GM12872 (cell line): ENCODE measurements around the gene MYT1.

ENCODE experiments used
- TF ChIP-seq, protein P1 (sequence below): IDR thresholded peaks from 3 replicates; pipeline ENCODE4 v1.5.1; 2011; ENCODE audit warnings: low read depth, mild to moderate bottlenecking, low read length, moderate library complexity; ENCODE audit not compliant: insufficient read depth

The MYT1 gene

DNA sequence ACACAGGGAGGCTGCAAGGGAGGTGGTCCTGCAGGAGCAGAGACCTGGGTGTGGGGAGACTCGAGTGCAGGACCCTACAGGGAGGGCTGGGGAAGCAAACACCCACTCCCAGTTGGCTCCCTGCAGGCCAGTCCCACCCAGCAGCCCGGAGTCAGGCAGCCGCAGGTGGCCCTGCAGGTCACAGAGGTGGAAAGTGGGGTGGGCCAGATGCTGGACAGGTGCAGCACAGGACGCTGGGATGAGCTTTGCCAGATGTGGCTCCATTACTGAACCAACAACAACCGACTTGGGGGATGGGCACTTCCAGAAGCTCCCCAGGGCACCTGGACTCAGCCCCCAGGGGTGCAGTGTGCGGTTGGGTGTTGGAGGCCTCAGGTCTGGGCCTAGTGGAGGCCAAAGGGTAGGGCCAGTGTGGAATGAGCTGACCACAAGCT, 26.6 kb upstream of the MYT1 start:
- TF ChIP-seq, protein P1, sequence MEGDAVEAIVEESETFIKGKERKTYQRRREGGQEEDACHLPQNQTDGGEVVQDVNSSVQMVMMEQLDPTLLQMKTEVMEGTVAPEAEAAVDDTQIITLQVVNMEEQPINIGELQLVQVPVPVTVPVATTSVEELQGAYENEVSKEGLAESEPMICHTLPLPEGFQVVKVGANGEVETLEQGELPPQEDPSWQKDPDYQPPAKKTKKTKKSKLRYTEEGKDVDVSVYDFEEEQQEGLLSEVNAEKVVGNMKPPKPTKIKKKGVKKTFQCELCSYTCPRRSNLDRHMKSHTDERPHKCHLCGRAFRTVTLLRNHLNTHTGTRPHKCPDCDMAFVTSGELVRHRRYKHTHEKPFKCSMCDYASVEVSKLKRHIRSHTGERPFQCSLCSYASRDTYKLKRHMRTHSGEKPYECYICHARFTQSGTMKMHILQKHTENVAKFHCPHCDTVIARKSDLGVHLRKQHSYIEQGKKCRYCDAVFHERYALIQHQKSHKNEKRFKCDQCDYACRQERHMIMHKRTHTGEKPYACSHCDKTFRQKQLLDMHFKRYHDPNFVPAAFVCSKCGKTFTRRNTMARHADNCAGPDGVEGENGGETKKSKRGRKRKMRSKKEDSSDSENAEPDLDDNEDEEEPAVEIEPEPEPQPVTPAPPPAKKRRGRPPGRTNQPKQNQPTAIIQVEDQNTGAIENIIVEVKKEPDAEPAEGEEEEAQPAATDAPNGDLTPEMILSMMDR = no peak

DNA sequence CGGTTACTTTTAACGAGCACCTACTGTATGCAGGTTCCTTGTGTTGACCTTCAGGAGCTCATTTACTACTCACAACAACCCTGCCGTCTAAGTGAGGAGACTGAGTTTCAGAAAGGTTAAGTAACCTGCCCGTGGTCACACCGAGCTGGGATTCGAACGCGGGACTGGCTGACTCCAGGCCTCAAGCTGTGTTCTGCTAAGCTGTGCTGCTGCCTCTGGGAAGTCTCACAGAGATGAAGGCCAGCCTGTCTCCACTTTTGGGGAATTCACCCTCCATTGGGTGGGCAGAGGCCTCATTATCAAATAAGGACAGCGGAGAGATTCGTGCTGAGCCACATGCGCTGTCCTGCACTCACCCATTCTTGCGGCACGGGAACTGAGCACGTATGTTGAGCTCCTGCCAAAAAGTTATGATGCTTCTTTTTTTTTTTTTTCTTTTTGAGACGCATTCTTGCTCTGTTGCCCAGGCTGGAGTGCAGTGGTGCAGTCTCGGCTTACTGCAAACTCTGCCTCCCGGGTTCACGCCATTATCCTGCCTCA, 25.9 kb upstream of the MYT1 start:
- TF ChIP-seq, protein P1 = no peak

DNA sequence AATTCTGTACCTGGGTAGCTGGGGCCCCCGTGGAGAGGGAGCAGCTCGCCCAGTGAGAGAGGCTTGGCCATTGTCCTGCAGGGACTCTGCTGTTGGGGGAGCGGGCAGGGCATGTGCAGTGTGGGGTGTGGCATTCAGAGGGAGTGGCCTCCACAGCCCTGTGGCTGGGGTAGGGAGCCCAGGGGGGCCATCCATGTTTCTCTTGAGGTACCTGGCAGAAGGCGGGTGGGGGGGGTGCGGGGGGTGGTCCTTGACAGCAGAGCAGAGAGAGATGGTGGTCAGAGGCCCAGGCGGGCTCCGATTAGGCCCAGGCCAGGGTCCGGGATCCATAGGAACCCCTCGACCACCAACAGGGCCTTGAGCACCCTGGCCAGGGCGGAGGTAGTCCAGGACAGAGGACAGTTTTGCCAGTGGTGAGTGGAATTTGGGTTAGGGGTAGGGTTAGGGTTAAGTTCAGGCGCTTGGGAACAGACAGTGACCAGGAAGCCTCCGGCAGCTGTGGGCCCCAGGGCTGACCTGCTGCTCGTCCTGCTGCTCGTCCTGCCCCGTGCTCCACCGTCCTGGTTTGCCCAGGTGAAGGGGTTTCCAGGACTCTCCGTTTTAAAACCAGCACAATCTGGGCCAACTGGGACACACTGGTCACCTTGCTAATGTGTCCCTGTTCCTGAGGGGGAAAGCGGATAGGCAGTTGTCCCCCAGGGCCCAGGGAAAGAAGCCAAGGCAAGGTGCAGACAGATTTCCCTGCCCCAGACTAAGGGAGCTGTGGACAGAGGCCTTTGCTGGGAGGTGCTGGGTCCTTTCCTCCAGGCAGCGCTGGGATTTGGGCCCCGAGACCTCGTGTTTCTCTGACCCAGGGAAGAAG, 24.8 kb upstream of the MYT1 start:
- TF ChIP-seq, protein P1 = no peak

DNA sequence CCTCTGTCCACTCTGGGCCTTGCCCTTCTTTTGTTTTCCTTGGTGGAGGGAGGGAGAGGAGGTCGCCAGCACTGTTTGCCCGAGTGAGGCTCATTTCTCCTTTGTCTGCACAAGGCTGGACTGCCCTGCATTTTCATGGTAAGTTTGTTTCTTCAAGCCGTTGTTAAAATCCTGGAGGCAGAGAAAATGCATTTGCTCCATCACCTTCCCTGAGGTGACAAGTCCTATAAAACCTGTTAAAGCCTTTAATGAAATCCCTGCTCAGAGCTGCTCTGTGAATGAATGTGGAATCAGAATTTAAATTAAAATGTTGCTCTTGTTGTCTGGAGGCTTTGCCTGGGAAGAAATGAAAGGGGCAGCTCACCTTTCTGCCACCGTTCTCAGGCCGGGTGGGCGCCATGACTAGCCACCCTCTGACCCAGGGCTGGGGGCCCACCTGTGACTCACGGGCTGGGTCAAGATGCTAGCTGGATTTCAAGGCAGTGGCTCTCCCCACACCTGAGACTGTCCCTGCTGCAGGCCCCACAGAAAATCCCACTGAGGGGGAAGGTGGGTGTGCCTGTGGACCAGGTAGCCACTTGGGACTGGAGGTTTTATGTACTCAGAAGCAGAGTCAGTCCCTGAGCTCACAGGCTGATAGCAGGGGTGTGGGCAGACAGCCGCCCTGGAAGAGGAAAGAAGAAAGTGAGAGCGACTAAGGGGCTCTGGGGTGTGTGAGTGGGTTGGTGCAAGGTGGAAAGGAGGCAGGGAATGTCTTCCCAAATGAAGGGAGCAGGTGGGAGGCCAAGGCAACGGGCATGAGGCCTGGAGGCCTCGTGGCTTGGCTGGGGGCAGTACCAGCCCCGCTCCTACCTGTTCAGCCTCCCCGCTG, 24.0 kb upstream of the MYT1 start:
- TF ChIP-seq, protein P1 = no peak

DNA sequence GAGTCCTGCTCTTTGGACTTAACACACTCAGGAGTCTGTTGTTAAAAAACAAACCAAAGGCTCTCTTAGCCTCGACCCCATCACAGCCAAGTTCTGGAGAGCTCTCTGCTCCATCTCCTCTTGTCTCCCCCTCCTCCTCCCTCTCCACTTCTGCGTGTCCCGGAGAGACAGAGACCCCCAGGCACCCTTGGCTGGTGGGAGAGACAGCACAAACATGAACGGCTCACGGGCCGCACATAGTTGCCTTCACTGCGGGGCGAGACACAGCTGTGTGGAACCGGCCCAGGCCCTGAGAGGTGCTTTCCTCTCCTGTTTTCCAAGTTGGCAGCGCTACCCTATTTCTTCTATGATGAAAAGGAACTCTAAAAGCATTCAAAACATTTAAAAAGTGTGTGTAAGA, 23.3 kb upstream of the MYT1 start:
- TF ChIP-seq, protein P1 = no peak

DNA sequence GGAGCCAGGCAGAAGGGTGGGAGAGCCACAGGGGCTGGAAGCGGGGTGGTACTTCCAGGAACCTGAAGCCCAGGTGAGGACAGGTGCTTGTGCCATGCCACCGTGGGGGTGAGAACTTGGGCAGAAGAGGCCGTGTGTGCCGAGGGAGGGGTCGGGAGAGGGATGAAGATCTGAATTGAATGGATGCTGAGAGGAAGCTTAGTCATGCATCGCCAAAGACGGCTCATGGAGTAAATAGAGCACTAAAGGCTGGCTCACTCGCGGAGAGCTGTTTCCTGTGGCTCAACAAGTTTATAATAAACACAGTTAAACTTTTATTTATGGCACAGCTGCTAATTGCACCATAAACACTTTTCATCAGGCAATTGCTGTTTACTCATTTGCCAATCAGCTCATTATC, 21.7 kb upstream of the MYT1 start:
- TF ChIP-seq, protein P1 = no peak

DNA sequence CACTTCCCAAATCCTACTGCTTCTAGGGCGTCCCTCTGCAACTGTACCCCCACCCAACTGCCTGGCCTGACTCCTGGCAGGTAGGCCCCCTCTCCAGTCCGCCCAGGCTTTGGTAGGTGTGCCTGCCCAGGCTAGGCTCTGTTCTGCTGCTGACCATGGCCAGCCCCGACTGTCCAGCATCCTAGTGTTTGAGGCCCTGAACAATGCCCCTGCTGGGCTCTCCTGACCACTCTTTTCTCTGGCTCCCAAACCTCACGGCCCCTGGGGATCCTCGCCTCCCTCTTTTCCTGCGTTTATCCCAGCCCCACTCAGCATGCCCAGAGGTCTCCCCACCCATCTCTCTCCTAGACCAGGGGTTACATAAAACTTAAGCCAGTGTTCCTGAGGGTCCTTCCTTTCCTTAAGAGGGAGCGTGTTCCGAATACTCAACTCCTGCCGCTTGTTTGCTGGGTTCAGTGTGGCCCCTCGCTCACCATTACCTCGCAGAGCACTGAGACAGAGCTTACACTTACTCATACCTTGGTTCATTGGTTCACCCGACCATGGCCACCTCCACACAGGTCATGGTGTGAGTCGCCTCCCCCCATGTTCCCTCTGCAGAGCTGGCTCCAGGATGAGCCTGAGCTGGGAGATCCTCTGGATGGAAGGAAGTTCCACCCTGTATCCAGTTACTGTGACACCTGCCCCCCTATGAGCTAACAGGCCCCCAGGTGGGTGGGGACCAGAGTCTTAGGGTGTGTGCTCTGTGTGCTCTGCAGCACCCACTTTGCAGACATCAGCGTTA, 21.0 kb upstream of the MYT1 start:
- TF ChIP-seq, protein P1 = no peak
